Prostate gland (tissue), 2 donors: ENCODE results near the gene FCN3.

Experiments used
- CTCF ChIP-seq, 4 experiments: fragments of 200-600 bp in 2 of 4; fragments of 450-650 bp in 2 of 4; sonication (generic) in 2 of 4; IDR thresholded peaks; 1 replicate in 3 of 4; 2 replicates in 1 of 4; pipeline ENCODE4 v1.5.1; 2016 to 2019; ENCODE audit warnings: antibody characterized with exemption in 4 of 4, mild to moderate bottlenecking in 2 of 4, moderate library complexity in 2 of 4
- POLR2A ChIP-seq: fragments of 450-650 bp; IDR thresholded peaks from one replicate; pipeline ENCODE4 v1.6.1; 2016; ENCODE audit warnings: antibody characterized with exemption, mild to moderate bottlenecking

DNA sequence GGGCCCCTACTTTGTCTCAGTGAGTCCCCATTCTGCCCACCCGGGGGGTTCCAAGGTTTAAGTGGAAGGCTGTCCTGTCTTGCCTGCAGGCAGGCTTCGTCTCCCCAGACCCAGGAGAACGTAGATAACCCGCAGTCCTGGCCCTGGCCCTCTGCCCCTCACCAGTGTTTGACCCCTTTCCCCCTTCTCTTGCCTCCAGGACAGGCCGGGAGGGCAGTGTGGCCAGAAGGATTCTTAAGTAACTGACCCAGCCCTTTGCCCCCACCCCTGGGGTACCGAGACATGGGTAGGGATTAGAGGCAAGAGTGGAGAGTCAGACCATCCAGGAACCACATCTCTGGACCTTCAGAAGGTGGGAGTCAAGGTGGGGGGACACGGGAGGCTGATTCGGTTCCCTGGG lies 43.8 kb downstream of the FCN3 start:
- TF ChIP-seq CTCF (IDR thresholded peaks at IDR 0.05) (no peak), POLR2A (no peak)
